ENCODE data around the gene WFS1.

WFS1 gene

DNA sequence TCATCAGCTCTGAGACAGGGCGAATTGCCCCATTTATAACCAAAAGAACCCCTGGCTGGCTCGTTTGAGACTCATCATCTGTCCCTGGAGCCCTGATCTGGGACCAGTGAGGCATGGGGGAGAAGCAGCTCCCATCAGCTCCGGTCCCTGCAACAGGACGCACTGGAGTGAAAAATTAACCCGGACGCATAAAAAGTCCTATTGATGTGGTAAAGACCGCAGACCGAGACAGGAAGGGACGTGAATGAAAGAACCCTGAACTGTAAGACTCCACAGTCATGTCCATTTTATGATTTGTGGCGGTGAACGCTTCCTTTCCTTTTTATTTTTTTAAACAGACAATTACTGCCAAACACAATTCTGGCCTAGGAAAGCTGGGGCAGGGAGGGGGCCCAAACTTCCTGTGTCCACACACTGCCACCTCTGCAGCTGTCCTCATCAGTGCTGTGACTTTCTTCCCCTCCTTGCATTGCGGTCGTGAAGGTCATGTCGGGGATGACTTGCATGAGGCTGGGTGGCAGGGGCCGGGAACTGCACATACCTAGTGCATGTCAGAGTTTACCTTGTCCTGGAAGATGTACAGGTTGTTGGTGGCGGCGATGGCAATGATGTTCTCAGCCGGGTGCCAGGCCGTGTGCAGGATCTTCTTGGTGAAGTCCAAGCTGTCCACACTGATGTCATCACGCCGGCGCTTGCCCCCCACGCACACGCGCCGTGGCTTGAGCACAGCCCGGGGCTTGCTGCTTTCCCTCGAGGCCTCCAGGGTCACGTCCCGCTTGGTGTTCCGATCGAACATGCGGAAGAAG lies 53.3 kb downstream of the WFS1 start:
- in situ Hi-C loops (cut with HindIII; ENCODE audit: low pct_unique_long_range_greater_than_20kb, low sequenced_read_pairs) = no loop called here
- no peak for TF ChIP-seq JUND (IDR thresholded peaks at IDR 0.05; ENCODE audit: low read depth)
- DNase-seq (ENCODE audit: low read depth in 1 of 2, low spot score in 1 of 2) = no peak

DNA sequence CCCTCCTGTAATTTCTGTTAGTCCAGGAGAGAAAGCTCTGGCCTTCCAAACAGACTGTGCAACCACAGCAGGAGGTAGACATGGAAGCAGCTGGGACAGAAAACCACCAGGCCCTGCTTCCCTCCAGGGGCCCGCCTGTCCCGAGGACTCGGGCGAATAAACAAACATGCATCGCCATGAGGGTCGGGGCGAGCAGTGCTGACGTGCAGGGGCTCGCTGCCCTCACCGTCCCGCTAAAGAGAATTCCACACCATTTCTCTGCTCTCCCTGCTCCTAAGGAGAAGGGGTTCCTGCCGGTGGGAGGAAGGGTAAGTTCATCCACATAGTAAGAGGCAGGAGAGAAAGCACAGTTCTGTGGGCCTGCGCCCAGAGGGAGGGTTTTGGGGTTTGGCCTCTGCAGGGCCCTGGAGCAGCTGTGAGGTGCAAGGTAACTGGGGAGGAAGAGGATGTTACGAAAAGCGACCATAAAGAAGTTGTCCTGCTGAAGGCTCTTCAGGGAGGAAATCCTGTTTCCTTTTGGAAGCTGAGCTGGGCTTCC lies 54.9 kb downstream of the WFS1 start:
- DNase-seq (ENCODE audit: low read depth in 1 of 2, low spot score in 1 of 2) = no peak
- in situ Hi-C loops (cut with HindIII; ENCODE audit: low pct_unique_long_range_greater_than_20kb, low sequenced_read_pairs) = no loop called here
- TF ChIP-seq JUND (IDR thresholded peaks at IDR 0.05; ENCODE audit: low read depth) = no peak

DNA sequence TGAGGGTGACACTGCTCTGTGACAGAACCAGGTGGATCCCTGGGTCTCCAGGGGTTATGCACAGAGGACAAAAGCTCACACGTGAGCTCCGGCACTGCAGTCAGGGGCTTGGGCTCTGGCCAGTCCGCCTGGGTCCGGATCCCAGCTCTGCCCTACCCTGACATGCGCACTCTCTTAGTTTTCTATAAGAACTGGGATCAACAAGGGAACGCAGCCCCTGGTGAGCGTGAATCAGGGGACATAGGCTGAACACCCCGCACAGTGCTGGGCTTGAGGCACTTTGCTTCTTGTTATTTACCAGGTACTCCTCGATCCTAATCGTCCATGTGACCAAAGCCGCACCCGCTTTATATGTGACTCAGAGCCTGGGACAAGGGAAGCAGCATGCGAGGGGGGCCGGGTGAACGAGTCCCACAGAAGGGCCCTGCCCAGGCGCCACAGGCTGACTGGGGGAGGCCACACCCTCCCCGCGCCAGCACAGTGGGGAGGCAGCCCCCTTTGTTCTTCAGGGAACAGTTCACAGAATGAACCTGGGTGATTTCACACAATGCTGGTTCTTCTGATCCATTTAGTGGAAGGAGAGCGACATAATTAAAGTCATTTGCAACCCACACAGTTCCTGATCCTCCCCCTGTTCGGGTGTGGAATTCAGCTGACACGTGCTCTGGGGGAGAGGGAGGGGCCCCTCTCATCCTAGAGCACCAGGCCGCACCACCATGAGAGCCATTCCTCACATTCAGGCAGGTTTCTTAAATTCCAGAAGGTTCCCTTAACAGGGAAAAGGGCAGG lies 55.5 kb downstream of the WFS1 start:
- in situ Hi-C loops (cut with HindIII; ENCODE audit: low pct_unique_long_range_greater_than_20kb, low sequenced_read_pairs) = no loop called here
- no peak for TF ChIP-seq JUND (IDR thresholded peaks at IDR 0.05; ENCODE audit: low read depth)
- no peak for DNase-seq (ENCODE audit: low read depth in 1 of 2, low spot score in 1 of 2)

DNA sequence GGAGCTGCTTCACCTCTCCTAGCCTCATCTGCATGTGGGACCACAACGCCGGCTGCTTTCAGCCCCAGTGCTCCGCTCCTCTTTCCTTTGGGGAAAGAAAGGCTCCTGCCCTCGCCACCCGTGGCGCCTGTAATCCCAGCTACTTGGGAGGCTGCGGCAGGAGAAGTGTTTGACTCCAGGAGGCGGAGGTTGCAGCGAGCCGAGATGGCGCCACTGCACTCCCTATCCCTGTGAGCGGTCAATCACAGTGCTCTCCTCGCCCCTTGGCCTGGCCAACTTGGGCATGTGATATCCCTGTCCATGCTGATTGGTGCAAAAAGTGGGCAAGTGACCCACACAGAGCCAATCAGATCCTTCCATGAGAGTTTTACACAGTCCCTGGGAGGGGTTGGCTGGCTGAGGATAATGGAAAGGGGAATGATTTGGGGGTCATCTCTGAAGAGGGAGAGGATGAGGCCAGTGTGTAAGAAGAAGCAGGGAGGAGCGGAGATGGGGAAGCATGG lies 56.2 kb downstream of the WFS1 start:
- in situ Hi-C loops (cut with HindIII; ENCODE audit: low pct_unique_long_range_greater_than_20kb, low sequenced_read_pairs) = no loop called here
- DNase-seq (ENCODE audit: low read depth in 1 of 2, low spot score in 1 of 2) = no peak
- no peak for TF ChIP-seq JUND (IDR thresholded peaks at IDR 0.05; ENCODE audit: low read depth)

DNA sequence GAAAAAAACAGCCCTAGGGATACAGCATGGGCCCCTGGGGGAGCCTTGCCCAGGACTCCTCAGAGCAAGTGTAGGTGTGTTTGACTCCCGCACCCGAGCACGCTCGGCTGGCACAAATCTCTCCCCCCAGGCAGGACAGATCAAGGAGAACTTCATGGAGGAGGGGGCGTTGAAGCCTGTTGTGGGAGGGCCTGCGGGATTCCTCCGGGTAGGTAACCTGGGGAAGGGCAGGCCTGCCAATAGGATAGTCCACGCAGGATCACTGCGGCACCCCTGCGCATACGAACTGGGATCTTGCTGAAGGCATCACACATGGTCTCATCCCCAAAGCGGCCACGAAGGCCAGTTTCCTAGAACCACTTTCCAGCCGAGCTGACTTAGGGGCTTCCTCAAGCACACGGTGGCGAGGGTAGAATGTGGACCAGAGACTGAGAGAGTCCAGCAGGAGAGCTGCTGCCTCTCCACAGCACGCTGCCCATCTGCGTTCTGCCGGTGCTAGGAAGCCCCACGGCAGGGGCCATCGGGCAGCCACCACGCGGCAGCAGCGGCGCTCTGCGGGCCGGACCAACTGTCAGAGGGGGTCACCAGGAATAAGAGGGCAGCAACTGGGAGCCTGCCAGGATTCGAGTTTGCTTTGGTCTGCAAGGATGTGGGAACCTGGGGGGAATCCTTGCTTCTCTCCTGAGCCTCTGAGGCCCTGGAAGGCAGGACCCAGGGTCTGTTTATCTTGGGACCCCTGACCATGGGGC lies 56.8 kb downstream of the WFS1 start:
- no peak for TF ChIP-seq JUND (IDR thresholded peaks at IDR 0.05; ENCODE audit: low read depth)
- in situ Hi-C loops (cut with HindIII; ENCODE audit: low pct_unique_long_range_greater_than_20kb, low sequenced_read_pairs) = no loop called here
- no peak for DNase-seq (ENCODE audit: low read depth in 1 of 2, low spot score in 1 of 2)

DNA sequence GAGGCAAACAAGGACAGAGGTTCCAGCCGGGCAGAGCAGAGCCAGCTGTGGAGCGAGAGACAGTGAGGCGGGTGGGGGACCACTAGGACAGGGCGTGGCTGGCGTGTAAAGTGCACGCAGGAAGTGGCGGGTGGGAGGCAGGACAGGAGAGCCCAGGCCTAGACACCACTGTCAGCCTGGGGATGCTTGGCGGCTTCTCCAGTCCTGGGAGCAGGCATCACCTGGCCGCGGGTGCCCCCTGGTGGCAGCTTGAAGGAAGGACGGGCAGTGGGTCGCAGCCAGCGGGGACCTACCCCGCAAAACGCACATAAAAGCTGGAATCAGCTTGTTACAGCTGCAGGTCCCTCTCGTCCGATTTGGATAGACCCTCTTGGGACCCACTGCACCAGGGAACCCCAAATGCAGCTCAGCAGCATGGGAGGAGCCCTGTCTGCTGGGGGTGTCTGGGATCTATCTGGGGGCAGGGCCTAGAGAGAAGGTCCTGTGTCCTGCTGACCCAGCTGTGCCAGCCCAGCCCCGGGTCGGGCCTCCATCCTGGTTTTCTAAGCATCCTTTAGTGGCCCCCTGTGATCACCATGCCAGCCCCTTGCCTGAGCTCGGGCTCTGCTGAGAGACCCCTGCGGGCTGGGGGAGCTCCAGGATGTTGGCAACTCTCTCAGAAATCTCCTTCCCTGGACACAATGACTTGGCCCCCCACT lies 57.7 kb downstream of the WFS1 start:
- peak; percentile 71 to 76 for DNase-seq (ENCODE audit: low read depth in 1 of 2, low spot score in 1 of 2)
- in situ Hi-C loops (cut with HindIII; ENCODE audit: low pct_unique_long_range_greater_than_20kb, low sequenced_read_pairs) = no loop called here
- TF ChIP-seq JUND (IDR thresholded peaks at IDR 0.05; ENCODE audit: low read depth) = no peak

DNA sequence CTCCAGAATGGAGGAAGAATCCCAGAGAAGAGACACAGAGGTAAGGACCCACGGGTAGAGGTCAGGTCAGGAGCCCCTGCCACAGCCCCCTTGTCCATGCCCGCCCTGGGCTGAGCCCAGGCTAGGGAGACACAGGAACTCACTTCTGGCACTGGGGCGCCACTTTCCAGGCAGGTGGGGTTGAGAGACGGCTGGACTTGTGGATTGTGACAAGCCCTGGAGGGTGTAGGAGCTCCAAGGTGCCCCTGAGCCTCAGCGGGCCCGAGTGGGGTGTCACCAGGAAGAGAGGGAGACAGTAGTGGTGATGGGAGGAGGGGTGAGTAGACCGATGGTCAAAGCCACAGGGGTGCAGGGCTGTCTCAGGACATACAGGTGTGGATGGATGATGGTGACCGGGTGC lies 58.9 kb downstream of the WFS1 start:
- no peak for TF ChIP-seq JUND (IDR thresholded peaks at IDR 0.05; ENCODE audit: low read depth)
- in situ Hi-C loops (cut with HindIII; ENCODE audit: low pct_unique_long_range_greater_than_20kb, low sequenced_read_pairs) = no loop called here
- no peak for DNase-seq (ENCODE audit: low read depth in 1 of 2, low spot score in 1 of 2)

DNA sequence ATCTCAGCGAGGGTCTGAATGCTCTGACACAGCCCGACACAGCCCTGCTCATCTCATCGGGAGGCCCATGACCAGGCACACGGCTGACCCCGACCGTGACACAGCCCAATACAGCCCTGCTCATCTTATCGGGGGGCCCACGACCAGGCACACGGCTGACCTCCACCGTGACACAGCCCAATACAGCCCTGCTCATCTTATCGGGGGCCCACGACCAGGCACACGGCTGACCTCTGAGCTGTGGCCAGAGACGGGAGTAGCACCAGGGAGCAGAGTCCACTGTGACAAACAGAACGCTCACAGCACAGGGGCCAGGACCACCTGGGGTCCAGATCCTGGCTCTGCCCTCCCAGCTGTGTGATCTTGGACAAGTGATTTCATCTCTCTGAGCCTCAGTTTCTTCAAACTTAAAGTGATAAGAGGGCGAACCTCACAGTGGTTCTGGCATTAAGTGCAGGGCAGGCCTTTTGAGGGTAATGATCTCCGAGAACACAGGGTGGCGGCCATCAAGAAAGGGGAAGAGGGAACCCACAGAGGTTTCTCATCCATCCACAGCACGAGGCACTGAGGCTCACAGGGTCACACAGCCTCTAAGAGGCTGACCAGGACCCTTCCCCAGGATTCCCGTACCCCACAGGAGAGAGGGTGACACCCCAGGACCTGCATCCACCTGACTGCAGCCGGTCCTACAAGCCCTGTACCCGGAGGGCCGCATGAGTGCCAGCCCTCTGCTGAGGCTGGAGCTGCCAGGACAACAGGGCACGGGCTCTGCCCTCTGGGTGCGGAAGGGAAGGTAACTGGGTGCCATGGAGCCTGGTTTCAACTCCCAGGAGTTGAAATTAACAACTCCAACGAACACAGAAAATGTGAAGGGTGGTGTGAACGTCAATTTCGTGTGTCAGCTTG lies 60.1 kb downstream of the WFS1 start:
- DNase-seq (ENCODE audit: low read depth in 1 of 2, low spot score in 1 of 2) = no peak
- in situ Hi-C loops (cut with HindIII; ENCODE audit: low pct_unique_long_range_greater_than_20kb, low sequenced_read_pairs) = no loop called here
- TF ChIP-seq JUND (IDR thresholded peaks at IDR 0.05; ENCODE audit: low read depth) = no peak

DNA sequence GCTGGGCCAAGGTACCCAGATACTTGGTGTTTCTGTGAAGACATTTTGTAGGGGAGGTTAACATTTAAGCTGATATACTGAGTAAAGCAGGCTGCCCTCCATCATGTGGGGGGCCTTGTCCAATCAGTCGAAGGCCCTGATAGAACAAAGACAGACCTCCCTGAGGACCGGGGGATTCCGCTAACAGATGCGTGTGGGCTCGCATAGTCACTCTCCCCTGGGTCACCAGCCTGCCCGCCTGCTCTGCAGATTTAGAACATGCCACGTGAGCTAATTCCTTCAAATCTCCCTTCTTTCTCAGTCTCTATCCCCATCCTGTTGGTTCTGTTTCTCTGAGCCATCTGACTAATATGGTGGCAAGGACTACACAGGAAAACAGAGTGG lies 60.7 kb downstream of the WFS1 start:
- in situ Hi-C loops (cut with HindIII; ENCODE audit: low pct_unique_long_range_greater_than_20kb, low sequenced_read_pairs) = no loop called here
- no peak for DNase-seq (ENCODE audit: low read depth in 1 of 2, low spot score in 1 of 2)
- no peak for TF ChIP-seq JUND (IDR thresholded peaks at IDR 0.05; ENCODE audit: low read depth)

DNA sequence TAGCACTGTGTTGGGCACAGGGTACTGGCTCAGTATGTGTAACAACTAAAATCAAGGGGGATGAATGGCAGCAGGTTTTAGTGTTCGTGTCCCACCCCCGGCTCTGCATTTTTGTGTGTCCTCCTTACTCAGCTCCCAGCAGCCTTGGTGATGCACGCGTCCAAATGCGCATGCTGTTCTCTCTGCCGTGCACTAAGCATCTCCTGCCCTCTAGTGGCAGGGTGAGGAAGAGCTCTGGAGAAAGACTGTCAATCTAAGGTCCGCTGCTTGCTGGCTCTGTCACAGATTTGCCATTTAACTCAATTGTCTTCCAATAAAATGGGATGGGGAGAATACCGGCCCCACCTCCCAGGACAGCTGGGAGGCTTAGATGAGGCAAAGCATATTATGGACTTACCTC lies 61.4 kb downstream of the WFS1 start:
- no peak for TF ChIP-seq JUND (IDR thresholded peaks at IDR 0.05; ENCODE audit: low read depth)
- peak; percentile 32 to 72 for DNase-seq (ENCODE audit: low read depth in 1 of 2, low spot score in 1 of 2)
- in situ Hi-C loops (cut with HindIII; ENCODE audit: low pct_unique_long_range_greater_than_20kb, low sequenced_read_pairs) = no loop called here

DNA sequence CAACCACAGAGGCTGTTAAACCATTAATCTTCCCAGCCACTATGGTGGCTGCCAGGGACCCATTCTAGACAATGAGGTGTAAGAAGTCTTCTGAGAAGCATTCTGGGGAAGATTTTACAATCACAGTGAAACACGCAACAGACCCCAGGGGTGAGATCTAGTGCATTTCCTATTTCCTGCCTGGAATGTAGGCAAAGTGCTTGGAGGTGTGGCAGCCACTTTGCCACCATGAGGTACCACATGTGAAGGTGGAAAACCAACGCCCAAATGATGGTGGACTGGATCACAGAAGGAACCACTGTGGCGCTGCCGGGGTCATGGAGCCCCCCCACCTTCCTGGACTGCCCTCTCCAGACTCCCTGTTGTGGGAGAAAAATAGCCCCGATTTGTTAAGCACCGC lies 61.8 kb downstream of the WFS1 start:
- in situ Hi-C loops (cut with HindIII; ENCODE audit: low pct_unique_long_range_greater_than_20kb, low sequenced_read_pairs) = no loop called here
- DNase-seq (ENCODE audit: low read depth in 1 of 2, low spot score in 1 of 2) = no peak
- TF ChIP-seq JUND (IDR thresholded peaks at IDR 0.05; ENCODE audit: low read depth) = no peak

Data from T47D (cell line).